ENCODE data around the gene S100A16. TPM values are rescaled to one million over a fixed set of nuclear protein-coding genes. Genes with fewer than 3 reads are reported as not detected.

The S100A16 gene
- total RNA-seq, 1 experiment from 2014 or later = 196 TPM

- no peak overlapping the region for H3K4me3 ChIP-seq (replicated peaks in 1 of 2; ENCODE audit: low read depth in 1 of 2, low read length in 2 of 2)
- ChIA-PET RAD21 (ENCODE audit: low non-redundant PET in 1 of 2, low total read pairs in 2 of 2, uncharacterized antibody in 2 of 2, unreplicated experiment in 2 of 2) (interaction anchor here (0.6 to 2.2 kb wide), 5 partner anchors 10 to 44 kb away, joined by 3 to 9 read pairs (median 7); partner anchors contain the start of gene S100A13 (in 2 of the 2)), POLR2A (interaction anchor here (0.6 to 9.1 kb wide), 7 partner anchors 7 to 363 kb away, joined by 3 to 172 read pairs (median 13); partner anchors contain the start of genes CHTOP, S100A1, S100A13 and S100A6), CTCF (interaction anchor here (1.2 to 7.7 kb wide), 7 partner anchors 10 to 106 kb away, joined by 3 to 76 read pairs (median 9); partner anchors contain the start of genes CHTOP, S100A1 and S100A13)
- H3K9me3 ChIP-seq (ENCODE audit: control insufficient read depth in 1 of 2, insufficient read depth in 1 of 2, low read depth in 1 of 2, low read length in 2 of 2) = no peaks in the 10 kb centered on the region
- intact Hi-C loops (cut with micrococcal nuclease) = loop anchor here (2.0 kb wide), 2 partner anchors 44 to 106 kb away; no protein-coding TSS in a partner anchor
- no peaks in the 10 kb centered on the region for H3K9me2 ChIP-seq (ENCODE audit: insufficient read depth)
- peaks cover 33% of the 10 kb centered on the region for H3K79me2 ChIP-seq (ENCODE audit: insufficient read depth, low read length)
- TF ChIP-seq SP1 (IDR thresholded peaks at IDR 0.05; ENCODE audit: low read depth) (no peak), SRF (IDR thresholded peaks at IDR 0.05; ENCODE audit: low read depth) (no peak), TCF7L2 (IDR thresholded peaks at IDR 0.05; ENCODE audit: borderline replicate concordance, extremely low read depth, insufficient read depth, insufficient read length) (no peak), EGR1 (IDR thresholded peaks at IDR 0.05; ENCODE audit: low read depth) (no peak), RAD21 (IDR thresholded peaks at IDR 0.05; ENCODE audit: low read depth) (no peak), JUND (IDR thresholded peaks at IDR 0.05) (no peak), POLR2A (IDR thresholded peaks at IDR 0.05; ENCODE audit: borderline replicate concordance, extremely low read depth, insufficient read depth, insufficient read length) (no peak), ZNF274 (IDR thresholded peaks at IDR 0.05; ENCODE audit: low read depth, low read length) (no peak), POLR2AphosphoS5 (IDR thresholded peaks at IDR 0.05; ENCODE audit: low read depth, low read length) (no peak), FOSL1 (IDR thresholded peaks at IDR 0.05; ENCODE audit: low read depth) (no peak), CTCF (IDR thresholded peaks at IDR 0.05 in 2 of 3, conservative IDR thresholded peaks at IDR 0.05 in 1 of 3; ENCODE audit: borderline replicate concordance in 1 of 3, insufficient read depth in 1 of 3, low read depth in 2 of 3, low read length in 2 of 3) (no peak), MAX (IDR thresholded peaks at IDR 0.05) (no peak), EZH2 (IDR thresholded peaks at IDR 0.05) (no peak), REST (IDR thresholded peaks at IDR 0.05; ENCODE audit: low read depth) (no peak)
- ATAC-seq = no peak; the same call in 1 of the 2 replicates
- no peak overlapping the region for H2AFZ ChIP-seq (ENCODE audit: low read depth, low read length, poor library complexity, severe bottlenecking)
- H3K9ac ChIP-seq (ENCODE audit: low read length) = peak overlapping the region; percentile 61
- peak overlapping the region; percentile 73 for H3K4me2 ChIP-seq (ENCODE audit: low read length)
- H3K4me1 ChIP-seq (ENCODE audit: control insufficient read depth in 1 of 2, insufficient read depth in 2 of 2, low read length in 2 of 2) = peaks cover 39 to 57% of the 10 kb centered on the region in 2 experiments
- H3K27ac ChIP-seq (ENCODE audit: low read depth, low read length) = peak overlapping the region; percentile 79
- no peaks in the 10 kb centered on the region for H4K20me1 ChIP-seq (ENCODE audit: insufficient read depth)
- no peaks in the 10 kb centered on the region for H3K27me3 ChIP-seq (ENCODE audit: insufficient read depth, low read length)
- no peaks in the 10 kb centered on the region for H3K36me3 ChIP-seq (ENCODE audit: control insufficient read depth in 1 of 2, insufficient read depth in 2 of 2, low read length in 2 of 2)
- TSS peak; percentile 64 for BruUV-seq (replicated peaks)
- DNase-seq (ENCODE audit: low read depth, low spot score) = no peak
Measured at GRCh38 chr1:153616917-153617311, 4.0 kb upstream of the S100A16 start.

All from HCT116 (cell line).